ENCODE results near the gene AIFM3.
A peak's percentile ranks its signal among the peaks of the same experiment; 100 is the strongest.

AIFM3 gene

GRCh38 chr22:20976291-20976877, 9.3 kb downstream of the AIFM3 start:
- no peak for DNase-seq

- DNase-seq, result no peak
Observed at GRCh38 chr22:20977019-20977418, 10.0 kb downstream of the AIFM3 start.

GRCh38 chr22:20977516-20978170, 10.6 kb downstream of the AIFM3 start:
- no peak for DNase-seq

- DNase-seq, result no peak
Observed at GRCh38 chr22:20978419-20978818, 11.4 kb downstream of the AIFM3 start.

- no peak for DNase-seq
Observed at GRCh38 chr22:20979243-20979809, 12.3 kb downstream of the AIFM3 start.

- DNase-seq, result no peak
Observed at GRCh38 chr22:20979940-20980453, 12.9 kb downstream of the AIFM3 start.

- no peak for DNase-seq
Observed at GRCh38 chr22:20980523-20980922, 13.5 kb downstream of the AIFM3 start.

- no peak for DNase-seq
Observed at GRCh38 chr22:20980938-20981722, 14.1 kb downstream of the AIFM3 start.

GRCh38 chr22:20981787-20982562, 14.9 kb downstream of the AIFM3 start, which contains the start of gene LZTR1:
Gene LZTR1 (plus strand): TSS chr22:20982297. CDS start chr22:20982372, 75 bp downstream.
- peak; percentile 92 for DNase-seq

- DNase-seq, result no peak
Observed at GRCh38 chr22:20982563-20982882, 15.5 kb downstream of the AIFM3 start.

- DNase-seq, result no peak
Observed at GRCh38 chr22:20983081-20983771, 16.2 kb downstream of the AIFM3 start.

GRCh38 chr22:20985720-20986119, 18.7 kb downstream of the AIFM3 start:
- no peak for DNase-seq

GRCh38 chr22:20986365-20986764, 19.3 kb downstream of the AIFM3 start:
- no peak for DNase-seq

- no peak for DNase-seq
Observed at GRCh38 chr22:20987375-20987774, 20.3 kb downstream of the AIFM3 start.

GRCh38 chr22:20988573-20989322, 21.7 kb downstream of the AIFM3 start:
- DNase-seq, result no peak

- DNase-seq, result no peak
Observed at GRCh38 chr22:20989323-20990138, 22.5 kb downstream of the AIFM3 start.

GRCh38 chr22:20990184-20991180, 23.4 kb downstream of the AIFM3 start:
- DNase-seq, result no peak

- no peak for DNase-seq
Observed at GRCh38 chr22:20991252-20992055, 24.4 kb downstream of the AIFM3 start.
